Measurements from ENCODE around the gene SS18. TPM values are rescaled to one million over a fixed set of nuclear protein-coding genes. Genes with fewer than 3 reads are reported as not detected.

SS18 gene
- total and polyA plus RNA-seq, 4 donors, result 16.3 to 74.7 (median 34.5) TPM

GRCh38 chr18:26086959-26087358, 3.5 kb downstream of the SS18 start (continued):
- no peak for TF ChIP-seq JUND (IDR thresholded peaks at IDR 0.05)
- TF ChIP-seq TAF1 (conservative IDR thresholded peaks at IDR 0.05), result no peak
- TF ChIP-seq NR2F2 (IDR thresholded peaks at IDR 0.05), result no peak
- TF ChIP-seq RAD21 (IDR thresholded peaks at IDR 0.05), result no peak
- TF ChIP-seq RXRA (IDR thresholded peaks at IDR 0.05), result no peak
- no peak for TF ChIP-seq FOXA2 (IDR thresholded peaks at IDR 0.05)
- no peak for TF ChIP-seq ATF3 (IDR thresholded peaks at IDR 0.05)
- no peak for TF ChIP-seq HNF4G (IDR thresholded peaks at IDR 0.05)

GRCh38 chr18:26085056-26085455, 5.4 kb downstream of the SS18 start:
- no peak for DNase-seq (ENCODE audit: low spot score)
- no peaks in the 10 kb centered on the region for H3K27me3 ChIP-seq (ENCODE audit: control insufficient read depth in 4 of 4, insufficient read depth in 4 of 4, low read length in 3 of 4)
- H3K27ac ChIP-seq (ENCODE audit: low read depth in 1 of 2, low read length in 2 of 2), result no peak overlapping the region
- H3K36me3 ChIP-seq (ENCODE audit: control insufficient read depth in 4 of 4, insufficient read depth in 3 of 4, low read depth in 1 of 4, low read length in 3 of 4), result peaks cover 2 to 37% (median 14%) of the 10 kb centered on the region in 4 donors
- H3K9me3 ChIP-seq (ENCODE audit: control insufficient read depth in 4 of 4, low read length in 3 of 4), result no peaks in the 10 kb centered on the region
- peaks cover 1 to 18% (median 12%) of the 10 kb centered on the region in 4 donors for H3K4me1 ChIP-seq (ENCODE audit: control insufficient read depth in 4 of 4, insufficient read depth in 4 of 4, low read length in 3 of 4)
- no peak overlapping the region for H3K9ac ChIP-seq (ENCODE audit: low read depth in 1 of 2, low read length in 2 of 2)
- TF ChIP-seq FOXA2 (IDR thresholded peaks at IDR 0.05) (no peak), TAF1 (conservative IDR thresholded peaks at IDR 0.05) (no peak), FOXA1 (IDR thresholded peaks at IDR 0.05) (no peak), ATF3 (IDR thresholded peaks at IDR 0.05) (no peak)
- WGBS, result 96% methylated on average over 5 of the region's 5 CpGs
- no peak overlapping the region for H3K4me3 ChIP-seq (ENCODE audit: low read depth in 1 of 3, low read length in 3 of 3)

GRCh38 chr18:26083099-26083498, 7.3 kb downstream of the SS18 start:
- WGBS, result 97% methylated on average over 3 of the region's 3 CpGs
- no peak for DNase-seq (ENCODE audit: low spot score)
- H3K27ac ChIP-seq (ENCODE audit: low read depth in 1 of 2, low read length in 2 of 2), result no peak overlapping the region
- peaks cover 1 to 7% (median 2%) of the 10 kb centered on the region in 4 donors for H3K4me1 ChIP-seq (ENCODE audit: control insufficient read depth in 4 of 4, insufficient read depth in 4 of 4, low read length in 3 of 4)
- H3K36me3 ChIP-seq (ENCODE audit: control insufficient read depth in 4 of 4, insufficient read depth in 3 of 4, low read depth in 1 of 4, low read length in 3 of 4), result peaks cover 2 to 43% (median 16%) of the 10 kb centered on the region in 4 donors
- no peak overlapping the region for H3K4me3 ChIP-seq (ENCODE audit: low read depth in 1 of 3, low read length in 3 of 3)
- no peak overlapping the region for H3K9ac ChIP-seq (ENCODE audit: low read depth in 1 of 2, low read length in 2 of 2)
- no peak for TF ChIP-seq REST (IDR thresholded peaks at IDR 0.05)
- no peak for TF ChIP-seq RXRA (IDR thresholded peaks at IDR 0.05)
- TF ChIP-seq TAF1 (conservative IDR thresholded peaks at IDR 0.05), result no peak
- no peak for TF ChIP-seq FOXA1 (IDR thresholded peaks at IDR 0.05)
- TF ChIP-seq RAD21 (IDR thresholded peaks at IDR 0.05), result no peak
- TF ChIP-seq HNF4G (IDR thresholded peaks at IDR 0.05), result no peak
- TF ChIP-seq JUND (IDR thresholded peaks at IDR 0.05), result no peak
- H3K27me3 ChIP-seq (ENCODE audit: control insufficient read depth in 4 of 4, insufficient read depth in 4 of 4, low read length in 3 of 4), result no peaks in the 10 kb centered on the region
- no peaks in the 10 kb centered on the region for H3K9me3 ChIP-seq (ENCODE audit: control insufficient read depth in 4 of 4, low read length in 3 of 4)

GRCh38 chr18:26082475-26082874, 7.9 kb downstream of the SS18 start:
- Histone ChIP-seq H3K9me3 (ENCODE audit: control insufficient read depth in 4 of 4, low read length in 3 of 4) (no peaks in the 10 kb centered on the region), H3K27me3 (ENCODE audit: control insufficient read depth in 4 of 4, insufficient read depth in 4 of 4, low read length in 3 of 4) (no peaks in the 10 kb centered on the region), H3K27ac (ENCODE audit: low read depth in 1 of 2, low read length in 2 of 2) (no peak overlapping the region), H3K9ac (ENCODE audit: low read depth in 1 of 2, low read length in 2 of 2) (no peak overlapping the region), H3K4me3 (ENCODE audit: low read depth in 1 of 3, low read length in 3 of 3) (no peak overlapping the region), H3K4me1 (ENCODE audit: control insufficient read depth in 4 of 4, insufficient read depth in 4 of 4, low read length in 3 of 4) (peaks cover 0 to 1% (median under 1%) of the 10 kb centered on the region in 4 donors), H3K36me3 (ENCODE audit: control insufficient read depth in 4 of 4, insufficient read depth in 3 of 4, low read depth in 1 of 4, low read length in 3 of 4) (peaks cover 2 to 49% (median 16%) of the 10 kb centered on the region in 4 donors)
- TF ChIP-seq FOXA1 (IDR thresholded peaks at IDR 0.05) (no peak), RXRA (IDR thresholded peaks at IDR 0.05) (no peak), ZBTB33 (IDR thresholded peaks at IDR 0.05) (no peak)
- WGBS, result 96% methylated on average over 3 of the region's 3 CpGs
- no peak for DNase-seq (ENCODE audit: low spot score)
